Fibroblast of lung (primary cell): Measurements from ENCODE around the gene ROMO1. TPM values are rescaled to one million over a fixed set of nuclear protein-coding genes. Genes with fewer than 3 reads are reported as not detected.

Source experiments
- DNase-seq, 2 donors: peaks; one replicate each; pipeline versions ENCODE4 v3.0.0 to v3.0.0-alpha.2; 2010; ENCODE audit warnings: low read depth in 2 of 2
- H2AFZ ChIP-seq: 2 replicates; pipeline ENCODE4 v1.5.1; 2012; ENCODE audit warnings: low read length, control low read depth, inconsistent platforms
- H3K27ac ChIP-seq: 2 replicates; pipeline ENCODE4 v1.5.1; 2011; ENCODE audit warnings: low read length, control low read depth; ENCODE audit not compliant: insufficient read depth
- H3K27me3 ChIP-seq: 2 replicates; pipeline ENCODE4 v1.5.1; 2011; ENCODE audit warnings: mild to moderate bottlenecking, low read length; ENCODE audit not compliant: control insufficient read depth, insufficient read depth
- H3K36me3 ChIP-seq: 2 replicates; pipeline ENCODE4 v1.5.1; 2011; ENCODE audit warnings: low read length; ENCODE audit not compliant: control insufficient read depth, insufficient read depth
- H3K4me1 ChIP-seq: 2 replicates; pipeline ENCODE4 v1.5.1; 2011; ENCODE audit warnings: low read length; ENCODE audit not compliant: control insufficient read depth, insufficient read depth; ENCODE audit errors: extremely low read depth
- H3K4me2 ChIP-seq: 2 replicates; pipeline ENCODE4 v1.5.1; 2011; ENCODE audit warnings: low read length, control low read depth; ENCODE audit not compliant: insufficient read depth; ENCODE audit errors: extremely low read depth
- H3K4me3 ChIP-seq, 4 experiments: fragments of 200-600 bp in 1 of 4; sonication (generic) in 1 of 4; replicated peaks in 1 of 4; 2 replicates each; pipeline ENCODE4 v1.5.1; 2011 to 2016; ENCODE audit warnings: low read length in 4 of 4, low read depth in 3 of 4, mild to moderate bottlenecking in 3 of 4, control low read depth in 2 of 4, inconsistent platforms in 1 of 4, mixed read lengths in 1 of 4; ENCODE audit not compliant: insufficient read depth in 1 of 4; ENCODE audit errors: control extremely low read depth in 1 of 4
- H3K79me2 ChIP-seq: 2 replicates; pipeline ENCODE4 v1.5.1; 2012; ENCODE audit warnings: mild to moderate bottlenecking, low read length, inconsistent platforms; ENCODE audit not compliant: control insufficient read depth, insufficient read depth
- H3K9ac ChIP-seq: 2 replicates; pipeline ENCODE4 v1.5.1; 2011; ENCODE audit warnings: mild to moderate bottlenecking, low read length, control low read depth; ENCODE audit not compliant: insufficient read depth
- H3K9me3 ChIP-seq: 2 replicates; pipeline ENCODE4 v1.5.1; 2012; ENCODE audit warnings: low read depth, low read length; ENCODE audit not compliant: control insufficient read depth, insufficient read depth
- H4K20me1 ChIP-seq: 2 replicates; pipeline ENCODE4 v1.5.1; 2011; ENCODE audit warnings: low read length; ENCODE audit not compliant: control insufficient read depth, insufficient read depth; ENCODE audit errors: extremely low read depth
- CTCF ChIP-seq, 2 donors: IDR thresholded peaks in 1 of 2; conservative IDR thresholded peaks in 1 of 2; 1 replicate in 1 of 2; 2 replicates in 1 of 2; pipeline ENCODE4 v1.5.1; 2011 to 2012; ENCODE audit warnings: low read length in 2 of 2, control low read depth in 1 of 2, inconsistent platforms in 1 of 2, low read depth in 1 of 2, mild to moderate bottlenecking in 1 of 2
- EZH2 ChIP-seq: IDR thresholded peaks from 2 replicates; pipeline ENCODE4 v1.5.1; 2012; ENCODE audit warnings: low read length, control low read depth, mild to moderate bottlenecking; ENCODE audit errors: missing control alignments
- polyA plus RNA-seq, 2 donors: library from polyadenylated mRNA; depleted of rRNA in 1 of 2; stranded (reverse) in 1 of 2; unstranded in 1 of 2; fragments of >200 nt; gene quantifications; 2 replicates each; pipeline ENCODE4 v1.2.1, GENCODE V29; 2011 to 2012; ENCODE audit warnings: missing spikeins in 1 of 2
- total RNA-seq: library from RNA; depleted of rRNA; stranded (reverse); fragments of >200 nt; gene quantifications from 2 replicates; pipeline ENCODE4 v1.2.1, GENCODE V29; 2014

ROMO1 gene
- total and polyA plus RNA-seq, 2 donors (not counting 1 experiment from before 2014, with no cell fraction given) = 205 to 239 TPM

- H3K4me2 ChIP-seq = no peak overlapping the region
- no peak for TF ChIP-seq CTCF (conservative IDR thresholded peaks at IDR 0.05 in 1 of 2, IDR thresholded peaks at IDR 0.05 in 1 of 2; ENCODE audit: low read depth in 1 of 2, low read length in 2 of 2)
- TF ChIP-seq EZH2 = no peak
- no peak overlapping the region for H3K4me3 ChIP-seq
- no peaks in the 10 kb centered on the region for H3K27me3 ChIP-seq
- peaks cover 94% of the 10 kb centered on the region for H3K79me2 ChIP-seq
- H2AFZ ChIP-seq = no peak overlapping the region
- H3K9me3 ChIP-seq = no peaks in the 10 kb centered on the region
- H3K27ac ChIP-seq = no peak overlapping the region
- H3K9ac ChIP-seq = no peak overlapping the region
- no peak for DNase-seq
- peaks cover 5% of the 10 kb centered on the region for H4K20me1 ChIP-seq
- peaks cover 7% of the 10 kb centered on the region for H3K36me3 ChIP-seq
- H3K4me1 ChIP-seq = no peaks in the 10 kb centered on the region
Measured at GRCh38 chr20:35652641-35653429, 46.4 kb upstream of the ROMO1 start.

DNA sequence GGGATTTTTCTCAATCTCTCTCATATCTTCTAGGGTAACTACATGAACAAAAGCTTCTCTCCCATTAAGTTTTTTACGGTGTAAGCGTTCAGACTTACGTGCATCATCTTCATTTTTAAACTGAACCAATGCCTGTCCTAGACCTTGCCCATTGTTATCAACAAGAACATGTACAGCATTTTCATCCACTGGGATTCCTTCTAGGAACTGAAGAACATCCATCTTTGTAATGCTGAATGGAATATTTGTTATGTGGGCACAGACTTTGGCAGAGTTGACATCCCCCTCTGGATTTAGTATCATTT is 45.8 kb upstream of the ROMO1 start:
- TF ChIP-seq CTCF (conservative IDR thresholded peaks at IDR 0.05 in 1 of 2, IDR thresholded peaks at IDR 0.05 in 1 of 2; ENCODE audit: low read depth in 1 of 2, low read length in 2 of 2) = no peak
- TF ChIP-seq EZH2 = no peak
- Histone ChIP-seq H3K36me3 (peaks cover 7% of the 10 kb centered on the region), H3K9me3 (no peaks in the 10 kb centered on the region), H3K4me3 (no peak overlapping the region), H3K9ac (no peak overlapping the region), H3K27me3 (no peaks in the 10 kb centered on the region), H3K79me2 (peaks cover 97% of the 10 kb centered on the region), H2AFZ (no peak overlapping the region), H4K20me1 (peaks cover 5% of the 10 kb centered on the region), H3K4me2 (no peak overlapping the region), H3K4me1 (no peaks in the 10 kb centered on the region), H3K27ac (no peak overlapping the region)
- no peak for DNase-seq

DNA sequence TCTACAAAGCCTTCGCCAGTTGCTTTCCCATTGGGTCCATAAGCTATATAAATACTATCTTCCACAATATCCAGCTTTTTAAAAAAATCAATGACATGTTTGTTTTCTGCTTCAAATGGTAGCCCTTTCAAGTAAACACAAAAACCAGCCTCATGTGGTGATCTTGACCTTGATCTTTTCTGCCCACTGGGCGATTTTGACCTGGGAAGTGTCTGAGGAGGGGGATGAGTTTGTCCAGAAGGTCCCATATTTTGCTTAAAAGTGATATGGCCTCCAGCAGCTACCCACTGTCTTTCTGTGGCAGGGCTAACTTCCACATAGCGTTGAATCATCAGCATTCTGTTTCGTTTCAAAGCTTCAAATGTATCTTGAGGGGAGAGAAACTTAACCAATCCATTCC is 45.3 kb upstream of the ROMO1 start:
- Histone ChIP-seq H3K4me1 (no peaks in the 10 kb centered on the region), H4K20me1 (peaks cover 5% of the 10 kb centered on the region), H3K9ac (no peak overlapping the region), H2AFZ (no peak overlapping the region), H3K27ac (no peak overlapping the region), H3K9me3 (no peaks in the 10 kb centered on the region), H3K27me3 (no peaks in the 10 kb centered on the region), H3K4me3 (no peak overlapping the region), H3K36me3 (peaks cover 7% of the 10 kb centered on the region), H3K4me2 (no peak overlapping the region), H3K79me2 (peaks cover 97% of the 10 kb centered on the region)
- no peak for DNase-seq
- no peak for TF ChIP-seq EZH2
